ENCODE measurements around the gene IGSF9B. TPM values are rescaled to one million over a fixed set of nuclear protein-coding genes. Genes with fewer than 3 reads are reported as not detected.

The IGSF9B gene
- polyA plus RNA-seq, 1 donor (not counting 4 experiments of a cell fraction or from before 2014, with no cell fraction given) = 0.66 TPM

DNA sequence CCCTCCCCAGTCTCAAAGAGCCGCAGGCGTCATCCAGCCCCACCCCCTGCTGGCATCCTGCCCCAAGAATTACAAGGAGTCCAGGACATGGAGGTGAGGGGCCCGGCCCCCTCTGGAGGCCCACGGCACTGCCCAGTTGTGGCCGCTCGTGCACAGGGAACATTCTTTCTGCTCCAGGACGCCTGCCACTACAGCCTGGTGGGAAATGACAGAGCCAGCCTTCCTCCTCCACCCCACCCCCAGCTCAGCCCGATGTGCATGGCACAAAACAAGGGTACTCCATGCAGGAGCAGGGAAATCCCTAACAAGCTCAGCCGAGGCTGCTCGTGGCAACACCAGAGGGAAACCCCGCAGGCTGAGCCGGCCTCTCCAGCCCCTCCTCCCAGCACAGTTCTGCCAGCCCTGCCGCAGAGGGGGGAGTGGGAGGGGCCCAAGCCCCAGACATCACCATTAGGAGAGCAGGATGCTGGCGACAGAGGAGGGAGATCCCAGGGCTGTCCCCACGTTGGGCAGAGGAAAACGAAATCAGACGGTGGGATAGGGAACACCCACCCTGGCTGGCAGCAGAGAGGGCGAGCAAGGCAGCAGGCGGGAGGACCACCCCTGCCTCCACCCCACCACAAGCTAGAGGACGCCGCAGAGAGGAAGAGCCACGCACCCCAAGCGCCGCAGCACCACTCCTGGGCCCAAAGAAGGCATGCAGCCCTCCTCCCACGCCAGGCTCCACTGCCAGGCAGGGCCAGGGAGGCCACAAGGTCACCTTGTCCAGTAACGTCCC lies 10.0 kb downstream of the IGSF9B start:
- dilution Hi-C loops (cut with MboI; ENCODE audit: extremely low pct_ligation_motif_present, low sequenced_read_pairs) = no loop called here
- no peaks in the 10 kb centered on the region for H3K9me1 ChIP-seq (ENCODE audit: control insufficient read depth, extremely low read depth, insufficient read depth, low read length)
- TF ChIP-seq EZH2 (IDR thresholded peaks at IDR 0.05; ENCODE audit: low read length) = no peak
- TF ChIP-seq, protein P1, sequence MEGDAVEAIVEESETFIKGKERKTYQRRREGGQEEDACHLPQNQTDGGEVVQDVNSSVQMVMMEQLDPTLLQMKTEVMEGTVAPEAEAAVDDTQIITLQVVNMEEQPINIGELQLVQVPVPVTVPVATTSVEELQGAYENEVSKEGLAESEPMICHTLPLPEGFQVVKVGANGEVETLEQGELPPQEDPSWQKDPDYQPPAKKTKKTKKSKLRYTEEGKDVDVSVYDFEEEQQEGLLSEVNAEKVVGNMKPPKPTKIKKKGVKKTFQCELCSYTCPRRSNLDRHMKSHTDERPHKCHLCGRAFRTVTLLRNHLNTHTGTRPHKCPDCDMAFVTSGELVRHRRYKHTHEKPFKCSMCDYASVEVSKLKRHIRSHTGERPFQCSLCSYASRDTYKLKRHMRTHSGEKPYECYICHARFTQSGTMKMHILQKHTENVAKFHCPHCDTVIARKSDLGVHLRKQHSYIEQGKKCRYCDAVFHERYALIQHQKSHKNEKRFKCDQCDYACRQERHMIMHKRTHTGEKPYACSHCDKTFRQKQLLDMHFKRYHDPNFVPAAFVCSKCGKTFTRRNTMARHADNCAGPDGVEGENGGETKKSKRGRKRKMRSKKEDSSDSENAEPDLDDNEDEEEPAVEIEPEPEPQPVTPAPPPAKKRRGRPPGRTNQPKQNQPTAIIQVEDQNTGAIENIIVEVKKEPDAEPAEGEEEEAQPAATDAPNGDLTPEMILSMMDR (optimal IDR thresholded peaks at IDR 0.05 in 1 of 3, IDR thresholded peaks at IDR 0.05 in 1 of 3, conservative IDR thresholded peaks at IDR 0.05 in 1 of 3; ENCODE audit: extremely low read depth in 1 of 3, insufficient read depth in 2 of 3, low read length in 3 of 3) = no peak
- peaks cover 8% of the 10 kb centered on the region for H3K27me3 ChIP-seq (ENCODE audit: control insufficient read depth, extremely low read depth, insufficient read depth, low read length)
- no peaks in the 10 kb centered on the region for H3K36me3 ChIP-seq (ENCODE audit: control insufficient read depth in 2 of 2, extremely low read depth in 1 of 2, insufficient read depth in 2 of 2, low read length in 2 of 2)
- H4K20me1 ChIP-seq (ENCODE audit: control insufficient read depth, extremely low read depth, insufficient read depth, low read length) = no peaks in the 10 kb centered on the region
- H3K4me1 ChIP-seq (ENCODE audit: control insufficient read depth, extremely low read depth, insufficient read depth, low read length) = peaks cover 17% of the 10 kb centered on the region
- no peak for DNase-seq (ENCODE audit: low read depth, low spot score)
- H3K9me3 ChIP-seq (ENCODE audit: control insufficient read depth, low read depth, low read length) = no peaks in the 10 kb centered on the region
- no peak for FAIRE-seq
- no peak overlapping the region for H3K27ac ChIP-seq (ENCODE audit: control insufficient read depth, insufficient read depth, low read length)
- H2AFZ ChIP-seq (ENCODE audit: control insufficient read depth, low read length) = no peak overlapping the region
- H3K79me2 ChIP-seq (ENCODE audit: control insufficient read depth, insufficient read depth, low read length) = no peaks in the 10 kb centered on the region
- H3K9ac ChIP-seq (ENCODE audit: control insufficient read depth, extremely low read depth, insufficient read depth, low read length) = no peak overlapping the region
- no peak overlapping the region for H3K4me2 ChIP-seq (ENCODE audit: control insufficient read depth, extremely low read depth, insufficient read depth, low read depth, low read length)
- no peak overlapping the region for H3K4me3 ChIP-seq (ENCODE audit: control insufficient read depth in 2 of 3, extremely low read depth in 1 of 3, insufficient read depth in 2 of 3, low read depth in 1 of 3, low read length in 3 of 3)

DNA sequence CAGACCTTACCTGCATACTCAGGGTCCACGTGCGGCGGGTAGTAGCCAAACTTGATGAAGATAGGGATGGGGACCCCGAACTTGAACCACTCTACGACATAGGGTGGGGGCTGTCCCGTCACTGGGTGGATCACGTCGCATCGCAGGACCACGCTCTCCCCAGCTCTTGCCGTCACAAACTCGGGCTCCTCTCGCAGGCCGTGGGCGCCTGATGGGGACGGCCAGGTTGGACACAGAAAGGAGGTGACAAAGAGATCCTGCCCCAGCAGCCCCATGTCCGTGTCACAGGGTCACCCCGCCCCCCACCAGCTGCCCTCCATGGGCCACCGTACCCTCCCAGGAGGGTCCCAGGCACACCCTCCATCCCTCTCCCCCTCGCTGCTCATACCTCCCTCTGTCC lies 10.7 kb downstream of the IGSF9B start:
- no peak overlapping the region for H3K4me3 ChIP-seq (ENCODE audit: control insufficient read depth in 2 of 3, extremely low read depth in 1 of 3, insufficient read depth in 2 of 3, low read depth in 1 of 3, low read length in 3 of 3)
- H3K27me3 ChIP-seq (ENCODE audit: control insufficient read depth, extremely low read depth, insufficient read depth, low read length) = peaks cover 2% of the 10 kb centered on the region
- H3K9ac ChIP-seq (ENCODE audit: control insufficient read depth, extremely low read depth, insufficient read depth, low read length) = no peak overlapping the region
- DNase-seq (ENCODE audit: low read depth, low spot score) = no peak
- H4K20me1 ChIP-seq (ENCODE audit: control insufficient read depth, extremely low read depth, insufficient read depth, low read length) = no peaks in the 10 kb centered on the region
- FAIRE-seq = no peak
- peaks cover 11% of the 10 kb centered on the region for H3K4me1 ChIP-seq (ENCODE audit: control insufficient read depth, extremely low read depth, insufficient read depth, low read length)
- no peaks in the 10 kb centered on the region for H3K9me3 ChIP-seq (ENCODE audit: control insufficient read depth, low read depth, low read length)
- no peak overlapping the region for H3K4me2 ChIP-seq (ENCODE audit: control insufficient read depth, extremely low read depth, insufficient read depth, low read depth, low read length)
- dilution Hi-C loops (cut with MboI; ENCODE audit: extremely low pct_ligation_motif_present, low sequenced_read_pairs) = no loop called here
- TF ChIP-seq, protein P1 (optimal IDR thresholded peaks at IDR 0.05 in 1 of 3, IDR thresholded peaks at IDR 0.05 in 1 of 3, conservative IDR thresholded peaks at IDR 0.05 in 1 of 3; ENCODE audit: extremely low read depth in 1 of 3, insufficient read depth in 2 of 3, low read length in 3 of 3) = no peak
- TF ChIP-seq EZH2 (IDR thresholded peaks at IDR 0.05; ENCODE audit: low read length) = no peak
- H3K36me3 ChIP-seq (ENCODE audit: control insufficient read depth in 2 of 2, extremely low read depth in 1 of 2, insufficient read depth in 2 of 2, low read length in 2 of 2) = no peaks in the 10 kb centered on the region
- no peaks in the 10 kb centered on the region for H3K79me2 ChIP-seq (ENCODE audit: control insufficient read depth, insufficient read depth, low read length)
- no peak overlapping the region for H3K27ac ChIP-seq (ENCODE audit: control insufficient read depth, insufficient read depth, low read length)
- no peak overlapping the region for H2AFZ ChIP-seq (ENCODE audit: control insufficient read depth, low read length)
- no peaks in the 10 kb centered on the region for H3K9me1 ChIP-seq (ENCODE audit: control insufficient read depth, extremely low read depth, insufficient read depth, low read length)

Data from keratinocyte (primary cell).